HEK293T (cell line): ENCODE data around the gene UBALD2.
A peak's percentile ranks its signal among the peaks of the same experiment; 100 is the strongest.
"Not testable (repeated sequence)": the region's sequence is repeated elsewhere in the genome, so short reads cannot be mapped to it uniquely, and the experiment has no call there.

Experiments used
- CTCF ChIA-PET: fragments of 350-600 bp; formaldehyde crosslinking; extraction: SDS; loops from one replicate; lab custom pipeline; 2021; ENCODE audit warnings: antibody characterized with exemption, inconsistent platforms; lab: Yijun Ruan, JAX
- POLR2A ChIA-PET: fragments of 350-600 bp; formaldehyde crosslinking; extraction: SDS; loops from one replicate; lab custom pipeline; 2020; ENCODE audit warnings: antibody characterized with exemption, inconsistent platforms; lab: Yijun Ruan, JAX
- DNase-seq: peaks from one replicate; pipeline ENCODE4 v3.0.0; 2012; ENCODE audit warnings: mixed read lengths; ENCODE audit errors: extremely low spot score
- ARNT ChIP-seq: fragments of 450-650 bp; IDR thresholded peaks from 2 replicates; pipeline ENCODE4 v1.6.1; 2017; ENCODE audit warnings: mild to moderate bottlenecking
- BHLHE40 ChIP-seq: fragments of 450-650 bp; IDR thresholded peaks from 2 replicates; pipeline ENCODE4 v1.6.1; 2016; ENCODE audit warnings: mild to moderate bottlenecking, moderate library complexity, borderline replicate concordance
- CTBP1 ChIP-seq: fragments of 450-650 bp; IDR thresholded peaks from 2 replicates; pipeline ENCODE4 v1.6.1; 2016; ENCODE audit warnings: borderline replicate concordance
- ELF4 ChIP-seq: fragments of 450-650 bp; IDR thresholded peaks from 2 replicates; pipeline ENCODE4 v1.6.1; 2017; ENCODE audit warnings: antibody characterized with exemption
- FOXA1 ChIP-seq: fragments of 450-650 bp; IDR thresholded peaks from 2 replicates; pipeline ENCODE4 v1.6.1; 2016; ENCODE audit warnings: mild to moderate bottlenecking
- FOXK2 ChIP-seq: fragments of 450-650 bp; IDR thresholded peaks from 2 replicates; pipeline ENCODE4 v1.6.1; 2016; ENCODE audit warnings: mild to moderate bottlenecking
- FOXM1 ChIP-seq: fragments of 450-650 bp; IDR thresholded peaks from 2 replicates; pipeline ENCODE4 v1.6.1; 2017; ENCODE audit warnings: mild to moderate bottlenecking, borderline replicate concordance
- HDGF ChIP-seq: fragments of 450-650 bp; IDR thresholded peaks from 2 replicates; pipeline ENCODE4 v1.6.1; 2017; ENCODE audit warnings: antibody characterized with exemption, borderline replicate concordance
- L3MBTL2 ChIP-seq: fragments of 450-650 bp; conservative IDR thresholded peaks from 2 replicates; pipeline ENCODE4 v1.6.1; 2016; ENCODE audit warnings: mild to moderate bottlenecking
- LEF1 ChIP-seq: fragments of 450-650 bp; IDR thresholded peaks from 2 replicates; pipeline ENCODE4 v1.6.1; 2017; ENCODE audit warnings: mild to moderate bottlenecking, borderline replicate concordance
- NFRKB ChIP-seq: fragments of 450-650 bp; IDR thresholded peaks from 2 replicates; pipeline ENCODE4 v1.6.1; 2016; ENCODE audit warnings: mild to moderate bottlenecking, moderate library complexity
- SP1 ChIP-seq: fragments of 450-650 bp; IDR thresholded peaks from 2 replicates; pipeline ENCODE4 v1.6.1; 2017
- SUZ12 ChIP-seq: fragments of 450-650 bp; IDR thresholded peaks from 2 replicates; pipeline ENCODE4 v1.6.1; 2016; ENCODE audit warnings: mild to moderate bottlenecking
- TARDBP ChIP-seq: fragments of 450-650 bp; IDR thresholded peaks from 2 replicates; pipeline ENCODE4 v1.6.1; 2016
- ZNF384 ChIP-seq: fragments of 450-650 bp; IDR thresholded peaks from 2 replicates; pipeline ENCODE4 v1.6.1; 2016
- TF ChIP-seq, protein P1 (sequence below): fragments of 450-650 bp; IDR thresholded peaks from 2 replicates; pipeline ENCODE4 v1.6.1; 2016

UBALD2 gene

DNA sequence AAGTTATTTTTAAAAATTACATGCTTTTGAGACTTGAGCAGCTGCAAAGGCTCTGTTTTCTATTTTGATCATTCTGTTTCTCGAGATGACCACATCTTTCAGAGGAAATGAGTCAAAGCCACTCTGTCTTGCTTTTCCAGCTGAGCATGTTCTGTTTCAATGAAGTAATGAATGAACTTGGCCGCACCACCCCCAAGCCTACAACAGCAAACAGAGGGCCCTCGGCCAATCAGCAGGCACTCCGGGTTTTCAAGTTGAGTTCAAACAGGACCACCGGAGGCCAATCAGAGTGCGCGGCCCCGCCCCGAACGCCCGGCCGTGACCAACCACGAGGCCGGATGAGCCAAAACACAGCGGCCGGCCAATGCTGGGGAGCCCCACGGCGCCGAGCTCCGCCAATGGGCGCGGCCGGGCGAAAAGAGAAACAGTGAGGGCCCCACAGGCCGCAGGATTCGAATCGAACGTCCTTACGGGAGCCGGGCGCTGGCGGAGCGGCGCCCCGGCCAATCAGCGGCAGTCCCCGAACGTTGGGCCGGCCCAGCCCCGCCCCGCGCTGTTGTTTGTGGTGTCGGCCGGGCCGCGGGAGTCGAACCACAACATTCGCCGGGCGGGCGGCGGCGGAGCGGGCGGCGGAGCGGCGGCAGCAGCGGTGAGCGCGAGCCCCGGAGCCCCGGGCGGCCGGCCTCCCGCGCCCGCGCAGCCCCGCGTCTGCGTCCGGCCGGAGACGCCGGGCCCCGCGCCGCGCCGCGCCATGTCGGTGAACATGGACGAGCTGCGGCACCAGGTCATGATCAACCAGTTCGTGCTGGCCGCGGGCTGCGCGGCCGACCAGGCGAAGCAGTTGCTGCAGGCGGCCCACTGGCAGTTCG is at the start of gene UBALD2:
UBALD2 (plus strand) TSS at position 594 of the 869 bp plus-strand sequence; CDS start at position 752, 158 bp downstream.
- POLR2A ChIA-PET: interaction anchor here (0.6 to 3.0 kb wide), 13 partner anchors 8 to 319 kb away, joined by 3 to 24 read pairs (median 4); partner anchors contain the start of gene RNF157
- peak; percentile 95 for DNase-seq
- TF ChIP-seq SUZ12 (no peak), ARNT (0 out of 2 replicates have a peak, but pooled peaks have one; percentile 33), FOXK2 (no peak), NFRKB (no peak), HDGF (0 out of 2 replicates have a peak, but pooled peaks have one; percentile 79), ELF4 (no peak; the same call in 1 of the 2 replicates), TARDBP (no peak), FOXM1 (peak; percentile 99), ZNF384 (no peak), CTBP1 (no peak), FOXA1 (no peak), BHLHE40 (no peak), LEF1 (peak; percentile 90; the same call in 1 of the 2 replicates), L3MBTL2 (no peak), SP1 (no peak)
- TF ChIP-seq, protein P1, sequence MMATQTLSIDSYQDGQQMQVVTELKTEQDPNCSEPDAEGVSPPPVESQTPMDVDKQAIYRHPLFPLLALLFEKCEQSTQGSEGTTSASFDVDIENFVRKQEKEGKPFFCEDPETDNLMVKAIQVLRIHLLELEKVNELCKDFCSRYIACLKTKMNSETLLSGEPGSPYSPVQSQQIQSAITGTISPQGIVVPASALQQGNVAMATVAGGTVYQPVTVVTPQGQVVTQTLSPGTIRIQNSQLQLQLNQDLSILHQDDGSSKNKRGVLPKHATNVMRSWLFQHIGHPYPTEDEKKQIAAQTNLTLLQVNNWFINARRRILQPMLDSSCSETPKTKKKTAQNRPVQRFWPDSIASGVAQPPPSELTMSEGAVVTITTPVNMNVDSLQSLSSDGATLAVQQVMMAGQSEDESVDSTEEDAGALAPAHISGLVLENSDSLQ: peak; percentile 34; the same call in 1 of the 2 replicates
- CTCF ChIA-PET: interaction anchor here (0.6 to 1.5 kb wide), 3 partner anchors 14 to 967 kb away, joined by 3 to 8 read pairs (median 3); no protein-coding TSS in a partner anchor

DNA sequence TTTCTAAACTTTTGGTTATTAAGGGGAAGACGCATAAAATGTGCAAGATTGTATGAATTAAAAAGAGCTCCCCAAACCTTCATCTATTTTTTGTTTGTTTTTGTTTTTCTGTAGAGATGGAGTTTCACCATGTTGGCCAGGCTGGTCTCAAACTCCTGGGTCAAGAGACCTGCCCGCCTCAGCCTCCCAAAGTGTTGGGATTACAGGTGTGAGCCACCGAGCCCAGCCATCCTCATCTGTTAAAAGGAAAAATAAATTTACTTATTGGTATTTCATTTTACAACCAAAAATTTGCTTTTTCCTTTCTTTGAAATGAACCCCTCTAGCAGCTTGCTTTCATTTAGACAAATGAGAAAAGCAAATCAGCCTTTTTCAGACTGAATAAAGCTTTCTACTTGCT is 48.1 kb upstream of the UBALD2 start:
- ChIA-PET POLR2A (interaction anchor here (1.6 kb wide), 1 partner anchor 30 kb away, joined by 3 read pairs; no protein-coding TSS in a partner anchor), CTCF (interaction anchor here (1.2 to 1.8 kb wide), 2 partner anchors 35 to 63 kb away, joined by 4 to 5 read pairs; no protein-coding TSS in a partner anchor)
- DNase-seq: no peak
- TF ChIP-seq NFRKB (no peak), BHLHE40 (no peak), SUZ12 (no peak), TARDBP (no peak), HDGF (no peak)

DNA sequence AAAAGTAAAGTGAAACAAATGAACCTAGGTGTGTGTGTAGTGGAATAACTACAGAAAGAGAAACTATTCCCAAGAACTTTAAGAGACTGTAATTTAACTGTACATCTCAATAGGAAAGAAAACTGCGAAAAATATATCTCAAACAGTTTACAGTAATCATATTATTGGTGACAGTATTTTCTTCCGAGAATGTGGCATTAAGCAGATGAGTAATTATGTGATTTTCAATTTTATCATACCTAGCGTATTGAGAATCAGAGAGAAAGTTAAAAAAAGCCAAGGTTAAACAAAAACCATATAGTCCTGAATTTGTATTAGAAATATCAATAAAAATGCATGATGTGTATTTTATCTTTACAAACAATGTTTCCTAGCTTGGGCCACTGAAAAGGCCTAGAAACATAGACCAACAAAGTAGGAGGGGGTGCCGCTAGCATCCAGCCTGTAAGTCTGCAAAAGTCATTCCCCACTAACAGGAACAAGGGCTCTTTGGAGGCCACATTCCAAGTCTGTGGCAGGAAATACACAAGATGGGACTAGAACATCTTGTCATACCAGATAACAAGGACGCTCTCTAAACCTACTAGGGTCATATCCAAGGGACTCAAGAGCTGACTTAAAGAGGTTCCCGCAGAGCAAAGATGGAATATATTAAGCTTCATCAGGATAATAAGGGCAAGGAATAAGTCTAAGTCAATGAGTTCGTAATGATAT is 45.3 kb upstream of the UBALD2 start:
- POLR2A ChIA-PET: no interaction called here
- DNase-seq: no peak
- CTCF ChIA-PET: no interaction called here
- TF ChIP-seq BHLHE40: no peak
- no peak for TF ChIP-seq LEF1
- no peak for TF ChIP-seq SUZ12
- no peak for TF ChIP-seq ELF4
- TF ChIP-seq FOXA1: no peak
- TF ChIP-seq ARNT: no peak
- TF ChIP-seq SP1: no peak
- TF ChIP-seq FOXM1: no peak
- TF ChIP-seq TARDBP: no peak
- TF ChIP-seq, protein P1: no peak
- no peak for TF ChIP-seq NFRKB
- TF ChIP-seq ZNF384: no peak
- no peak for TF ChIP-seq FOXK2
- TF ChIP-seq CTBP1: no peak
- TF ChIP-seq HDGF: no peak

DNA sequence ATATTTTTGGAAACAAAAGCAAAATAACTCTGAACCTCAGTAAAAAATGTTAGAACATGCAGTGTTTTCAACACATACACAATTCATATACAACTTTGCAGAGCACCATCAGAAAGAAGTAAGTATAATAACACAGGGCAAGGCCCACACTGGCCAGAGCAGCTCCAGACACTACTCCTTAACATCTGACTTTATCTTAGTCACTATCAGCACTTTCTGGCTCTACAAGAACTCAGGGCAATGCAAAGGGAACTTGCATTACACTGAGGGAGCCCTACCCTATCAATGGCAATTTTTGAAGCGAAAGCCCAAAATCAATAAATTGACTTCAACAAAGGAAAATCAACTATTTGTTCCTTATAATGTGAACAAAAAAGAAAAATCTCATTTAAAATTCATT is 41.3 kb upstream of the UBALD2 start:
- no peak for TF ChIP-seq L3MBTL2
- TF ChIP-seq BHLHE40: no peak
- TF ChIP-seq SUZ12: no peak
- ChIA-PET CTCF (no interaction called here), POLR2A (no interaction called here)
- no peak for DNase-seq

DNA sequence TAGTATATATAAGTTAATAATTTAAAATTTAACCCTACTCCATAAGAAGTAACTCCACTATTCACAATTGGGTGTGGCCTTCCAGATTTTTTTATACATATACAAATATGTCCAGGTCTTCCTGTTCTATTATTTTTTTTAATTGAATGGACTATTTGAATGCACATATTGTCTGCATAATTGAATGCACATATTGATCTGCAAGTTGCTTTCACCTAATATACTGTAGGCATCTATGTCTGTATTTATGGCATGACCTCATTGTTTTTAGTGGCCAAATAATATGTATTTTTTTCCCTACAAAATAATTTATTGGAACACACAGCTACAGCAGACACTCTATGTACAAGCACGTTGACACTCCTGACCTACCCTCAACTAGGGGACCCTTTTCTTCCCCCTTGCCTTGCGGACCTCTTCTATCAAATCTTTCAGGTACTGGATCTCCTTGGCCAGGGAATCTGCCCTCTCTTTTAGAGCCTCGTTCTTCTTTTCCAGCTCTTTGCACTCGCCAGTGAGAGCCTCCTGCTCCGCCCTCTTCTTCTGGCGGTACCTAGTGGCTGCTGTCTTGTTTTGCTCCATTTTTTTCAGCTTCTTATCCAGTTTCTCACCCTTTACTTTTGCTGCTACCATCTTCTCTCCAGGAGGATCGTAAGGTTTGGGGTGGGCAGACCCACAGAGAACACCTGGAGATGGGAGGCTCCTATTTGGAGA is 39.6 kb upstream of the UBALD2 start:
- POLR2A ChIA-PET, CTCF ChIA-PET: not testable (repeated sequence)

DNA sequence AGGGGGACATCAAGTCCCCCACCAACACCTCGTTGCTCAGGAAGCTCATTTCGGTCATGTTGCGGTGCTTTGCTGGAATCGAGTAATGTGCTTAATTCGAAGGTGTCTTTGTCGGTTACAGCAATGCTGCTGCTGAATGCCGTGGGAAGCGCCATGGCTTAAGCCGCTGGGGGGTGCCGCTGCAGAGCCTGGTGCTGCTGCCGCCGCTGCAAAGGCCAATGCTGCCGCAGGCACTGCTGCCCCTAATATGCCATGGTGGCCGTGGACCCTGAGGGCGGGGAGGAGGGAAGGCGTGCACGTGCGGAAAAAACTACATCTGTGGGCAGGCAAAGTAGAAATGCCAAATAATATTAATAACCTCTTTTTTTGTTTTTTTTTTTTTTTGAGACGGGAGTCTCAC is 38.4 kb upstream of the UBALD2 start:
- POLR2A ChIA-PET: not testable (repeated sequence)

More for the DNA sequence above, 39.6 kb upstream of the UBALD2 start:
- DNase-seq: not testable (repeated sequence)

More for the DNA sequence above, 38.4 kb upstream of the UBALD2 start:
- DNase-seq, CTCF ChIA-PET: not testable (repeated sequence)
